ENCODE measurements around the gene RNF212. TPM values are rescaled to one million over a fixed set of nuclear protein-coding genes. Genes with fewer than 3 reads are reported as not detected.

Gene RNF212
- total and polyA plus RNA-seq, 5 donors from 2014 or later: 2.8 to 5.4 (median 3.2) TPM

DNA sequence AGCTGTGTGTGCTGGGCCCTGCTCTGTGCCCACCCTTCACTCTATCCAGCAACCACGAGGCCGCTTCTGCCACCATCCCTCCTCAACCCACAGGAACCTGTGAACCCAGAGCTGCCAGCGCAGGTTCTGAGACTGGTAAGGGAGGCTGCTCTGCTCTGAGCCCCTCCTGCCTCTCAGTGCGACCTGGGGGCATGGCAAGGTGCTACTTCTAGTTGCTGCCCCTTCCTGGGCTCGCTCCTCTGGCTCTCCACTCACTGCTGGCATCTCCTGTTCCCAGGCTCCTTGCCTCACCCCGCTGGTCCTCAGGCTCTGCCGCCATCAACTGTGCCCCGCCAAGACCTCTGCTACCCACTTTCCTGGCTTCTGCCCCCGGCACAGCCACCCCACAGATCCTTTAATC, 39.3 kb downstream of the RNF212 start:
- Mint-ChIP-seq H3K27ac (peak overlapping the region in 1 of 3 donors; percentile 64), H3K4me1 (peaks cover 0 to 13% (median 7%) of the 10 kb centered on the region in 4 donors), H3K36me3 (no peaks in the 10 kb centered on the region), H3K9me3 (peaks cover 0 to 2% (median 0%) of the 10 kb centered on the region in 7 donors), H3K4me3 (no peak overlapping the region), H3K27me3 (peaks cover 4% of the 10 kb centered on the region)
- H3K27me3 ChIP-seq (ENCODE audit: control insufficient read depth, insufficient read depth, low read length): peaks cover 3% of the 10 kb centered on the region
- H3K27ac ChIP-seq (ENCODE audit: insufficient read depth, low read length, poor library complexity, severe bottlenecking): no peak overlapping the region
- no peak overlapping the region for H3K4me3 ChIP-seq (ENCODE audit: low read depth, low read length)
- H3K36me3 ChIP-seq (ENCODE audit: control insufficient read depth, insufficient read depth, low read length): no peaks in the 10 kb centered on the region
- DNase-seq (no peak), ATAC-seq (ENCODE audit: low read depth in 2 of 2) (no peak)
- no peaks in the 10 kb centered on the region for H3K4me1 ChIP-seq (ENCODE audit: control insufficient read depth, insufficient read depth, low read length, poor library complexity, severe bottlenecking)
- H3K9me3 ChIP-seq (ENCODE audit: control insufficient read depth in 2 of 2, low read length in 2 of 2): no peaks in the 10 kb centered on the region

DNA sequence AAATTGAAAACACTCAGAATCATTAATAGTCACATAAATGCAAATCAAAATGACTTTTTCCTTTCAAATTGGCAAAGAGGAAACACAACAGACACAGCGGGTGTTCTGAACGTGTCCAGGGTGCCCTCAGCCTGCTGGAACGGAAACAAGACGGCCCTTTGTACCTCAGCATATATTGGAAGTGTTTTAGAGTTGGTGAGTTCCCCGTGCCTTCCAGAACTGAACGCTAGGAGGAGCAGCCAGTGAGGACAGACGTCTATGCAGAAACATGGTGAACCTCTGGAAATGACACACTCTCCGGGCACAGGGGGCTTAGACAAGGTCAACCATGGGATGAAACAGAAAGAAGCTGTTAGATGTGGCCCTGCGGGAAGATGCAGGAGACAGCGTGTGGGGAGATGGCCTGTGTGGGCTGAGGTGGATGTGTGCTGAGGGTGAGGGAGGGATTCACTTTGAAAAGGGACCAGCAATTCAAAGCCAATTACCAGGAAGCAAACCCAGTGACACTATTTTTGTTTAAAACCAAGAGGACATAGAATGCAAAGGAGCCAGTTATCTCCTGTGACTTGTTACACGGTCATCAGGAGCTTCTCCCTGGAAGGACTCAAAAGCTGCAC, 40.4 kb downstream of the RNF212 start:
- H3K4me3 Mint-ChIP-seq: no peak overlapping the region
- H3K36me3 Mint-ChIP-seq: no peaks in the 10 kb centered on the region
- ATAC-seq (ENCODE audit: low read depth in 2 of 2) (peak; percentile 79 to 91), DNase-seq (peak; percentile 16 to 74 (median 50))
- Histone ChIP-seq H3K27ac (ENCODE audit: insufficient read depth, low read length, poor library complexity, severe bottlenecking) (no peak overlapping the region), H3K36me3 (ENCODE audit: control insufficient read depth, insufficient read depth, low read length) (no peaks in the 10 kb centered on the region), H3K9me3 (ENCODE audit: control insufficient read depth in 2 of 2, low read length in 2 of 2) (no peaks in the 10 kb centered on the region), H3K4me3 (ENCODE audit: low read depth, low read length) (no peak overlapping the region), H3K4me1 (ENCODE audit: control insufficient read depth, insufficient read depth, low read length, poor library complexity, severe bottlenecking) (no peaks in the 10 kb centered on the region), H3K27me3 (ENCODE audit: control insufficient read depth, insufficient read depth, low read length) (peaks cover 3% of the 10 kb centered on the region)
- peaks cover 0 to 13% (median 7%) of the 10 kb centered on the region in 4 donors for H3K4me1 Mint-ChIP-seq
- peaks cover 14% of the 10 kb centered on the region for H3K27me3 Mint-ChIP-seq
- peaks cover 0 to 4% (median 0%) of the 10 kb centered on the region in 7 donors for H3K9me3 Mint-ChIP-seq
- peak overlapping the region in 1 of 3 donors; percentile 37 for H3K27ac Mint-ChIP-seq

DNA sequence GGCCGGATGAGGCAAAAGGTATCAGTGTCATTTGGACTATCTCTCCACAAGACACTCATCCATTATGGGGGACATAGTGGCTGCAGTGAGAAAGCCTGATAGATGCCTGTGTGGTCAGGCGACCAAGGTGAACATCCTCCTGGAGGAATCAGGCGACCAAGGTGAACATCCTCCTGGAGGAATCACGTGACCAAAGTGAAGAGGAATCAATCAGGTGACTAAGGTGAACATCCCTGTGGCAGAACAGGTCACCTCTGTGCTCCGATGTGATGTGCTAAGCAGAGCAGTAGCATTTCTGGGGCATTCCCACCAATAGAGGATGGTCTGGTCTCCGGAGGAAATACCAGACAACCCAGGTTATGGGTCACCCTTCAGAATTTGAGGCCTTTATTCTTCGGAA, 44.0 kb downstream of the RNF212 start:
- Mint-ChIP-seq H3K9me3 (peaks cover 0 to 8% (median 0%) of the 10 kb centered on the region in 7 donors), H3K4me3 (no peak overlapping the region), H3K27ac (peak overlapping the region in 1 of 3 donors; percentile 8), H3K4me1 (peaks cover 0 to 13% (median 4%) of the 10 kb centered on the region in 4 donors), H3K36me3 (no peaks in the 10 kb centered on the region), H3K27me3 (peaks cover 18% of the 10 kb centered on the region)
- ATAC-seq (ENCODE audit: low read depth in 2 of 2) (no peak), DNase-seq (no peak)
- no peaks in the 10 kb centered on the region for H3K9me3 ChIP-seq (ENCODE audit: control insufficient read depth in 2 of 2, low read length in 2 of 2)
- no peaks in the 10 kb centered on the region for H3K36me3 ChIP-seq (ENCODE audit: control insufficient read depth, insufficient read depth, low read length)
- peaks cover 9% of the 10 kb centered on the region for H3K27me3 ChIP-seq (ENCODE audit: control insufficient read depth, insufficient read depth, low read length)
- H3K4me1 ChIP-seq (ENCODE audit: control insufficient read depth, insufficient read depth, low read length, poor library complexity, severe bottlenecking): no peaks in the 10 kb centered on the region
- H3K4me3 ChIP-seq (ENCODE audit: low read depth, low read length): no peak overlapping the region
- no peak overlapping the region for H3K27ac ChIP-seq (ENCODE audit: insufficient read depth, low read length, poor library complexity, severe bottlenecking)

DNA sequence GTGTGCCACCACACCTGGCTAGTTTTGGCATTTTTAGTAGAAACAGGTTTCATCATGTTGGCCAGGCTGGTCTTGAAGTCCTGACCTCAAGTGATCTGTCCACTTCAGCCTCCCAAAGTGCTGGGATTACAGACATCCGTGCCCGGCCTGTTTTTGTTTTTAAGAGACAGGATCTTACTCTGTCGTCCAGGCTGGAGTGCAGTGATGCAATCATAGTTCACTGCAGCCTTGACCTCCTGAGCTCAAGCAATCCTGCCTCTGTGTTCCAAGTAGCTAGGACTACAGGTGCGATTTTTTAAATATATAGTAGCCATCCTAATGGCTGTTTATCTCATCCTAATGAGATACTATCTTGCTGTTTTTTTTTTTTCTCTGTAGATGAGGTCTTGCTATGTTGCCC, 47.6 kb downstream of the RNF212 start:
- Mint-ChIP-seq H3K36me3 (no peaks in the 10 kb centered on the region), H3K4me1 (peaks cover 0 to 13% (median 7%) of the 10 kb centered on the region in 4 donors), H3K9me3 (peaks cover 0 to 7% (median 3%) of the 10 kb centered on the region in 7 donors), H3K4me3 (no peak overlapping the region), H3K27ac (no peak overlapping the region), H3K27me3 (peaks cover 34% of the 10 kb centered on the region)
- no peak for ATAC-seq (ENCODE audit: low read depth in 2 of 2)
- DNase-seq: no peak
- H3K27ac ChIP-seq (ENCODE audit: insufficient read depth, low read length, poor library complexity, severe bottlenecking): no peak overlapping the region
- H3K4me3 ChIP-seq (ENCODE audit: low read depth, low read length): no peak overlapping the region
- no peaks in the 10 kb centered on the region for H3K4me1 ChIP-seq (ENCODE audit: control insufficient read depth, insufficient read depth, low read length, poor library complexity, severe bottlenecking)
- no peaks in the 10 kb centered on the region for H3K36me3 ChIP-seq (ENCODE audit: control insufficient read depth, insufficient read depth, low read length)
- peaks cover 11% of the 10 kb centered on the region for H3K27me3 ChIP-seq (ENCODE audit: control insufficient read depth, insufficient read depth, low read length)
- no peaks in the 10 kb centered on the region for H3K9me3 ChIP-seq (ENCODE audit: control insufficient read depth in 2 of 2, low read length in 2 of 2)

DNA sequence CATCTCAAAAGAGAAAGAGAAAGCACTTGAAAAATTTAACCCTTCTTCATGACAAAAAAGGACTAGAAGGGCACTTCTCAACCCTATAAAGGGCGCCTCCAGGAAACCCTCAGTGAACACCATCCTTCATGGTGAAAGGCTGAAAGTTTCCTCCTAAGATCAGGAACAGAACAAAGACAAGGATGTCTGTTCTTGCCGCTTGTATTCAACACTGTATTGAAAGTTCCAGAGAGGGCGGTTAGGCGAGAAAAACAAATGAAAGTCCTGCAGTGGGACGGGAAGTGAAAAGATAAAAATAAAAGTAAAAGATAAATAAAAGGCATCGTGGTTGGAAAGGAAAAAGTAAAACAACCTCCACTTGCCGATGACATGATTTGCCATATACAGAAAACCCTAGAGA, 50.9 kb downstream of the RNF212 start:
- no peaks in the 10 kb centered on the region for H3K36me3 ChIP-seq (ENCODE audit: control insufficient read depth, insufficient read depth, low read length)
- peaks cover 0 to 6% (median 3%) of the 10 kb centered on the region in 7 donors for H3K9me3 Mint-ChIP-seq
- no peaks in the 10 kb centered on the region for H3K9me3 ChIP-seq (ENCODE audit: control insufficient read depth in 2 of 2, low read length in 2 of 2)
- no peak overlapping the region for H3K4me3 Mint-ChIP-seq
- H3K36me3 Mint-ChIP-seq: no peaks in the 10 kb centered on the region
- H3K27me3 ChIP-seq (ENCODE audit: control insufficient read depth, insufficient read depth, low read length): peaks cover 11% of the 10 kb centered on the region
- H3K4me1 ChIP-seq (ENCODE audit: control insufficient read depth, insufficient read depth, low read length, poor library complexity, severe bottlenecking): no peaks in the 10 kb centered on the region
- H3K4me1 Mint-ChIP-seq: peaks cover 0 to 13% (median 7%) of the 10 kb centered on the region in 4 donors
- H3K27ac ChIP-seq (ENCODE audit: insufficient read depth, low read length, poor library complexity, severe bottlenecking): no peak overlapping the region
- H3K27me3 Mint-ChIP-seq: peaks cover 20% of the 10 kb centered on the region
- DNase-seq (no peak), ATAC-seq (ENCODE audit: low read depth in 2 of 2) (no peak)
- H3K27ac Mint-ChIP-seq: no peak overlapping the region
- H3K4me3 ChIP-seq (ENCODE audit: low read depth, low read length): no peak overlapping the region

DNA sequence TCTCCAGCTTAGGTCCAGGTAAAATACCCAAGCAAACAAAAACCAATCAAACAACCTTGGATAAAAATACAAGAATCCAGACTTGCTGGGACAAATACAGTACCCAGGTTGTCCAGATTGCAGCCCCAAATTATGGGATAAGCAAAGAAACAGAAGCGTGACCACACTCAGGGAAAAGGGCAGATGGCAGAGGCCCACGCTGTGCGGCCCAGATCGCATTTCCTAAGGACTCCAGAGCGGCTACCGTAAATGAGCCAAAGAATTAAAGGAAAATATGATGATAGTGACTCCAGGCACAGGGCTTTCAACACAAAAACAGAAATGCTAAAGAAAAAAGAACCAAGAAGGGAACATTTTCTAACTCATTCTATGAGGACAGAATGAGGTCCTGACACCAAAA, 51.6 kb downstream of the RNF212 start:
- H3K4me1 Mint-ChIP-seq: peaks cover 0 to 13% (median 7%) of the 10 kb centered on the region in 4 donors
- peaks cover 9% of the 10 kb centered on the region for H3K27me3 ChIP-seq (ENCODE audit: control insufficient read depth, insufficient read depth, low read length)
- H3K9me3 Mint-ChIP-seq: peaks cover 0 to 6% (median 3%) of the 10 kb centered on the region in 7 donors
- H3K9me3 ChIP-seq (ENCODE audit: control insufficient read depth in 2 of 2, low read length in 2 of 2): no peaks in the 10 kb centered on the region
- no peak overlapping the region for H3K27ac Mint-ChIP-seq
- H3K36me3 ChIP-seq (ENCODE audit: control insufficient read depth, insufficient read depth, low read length): no peaks in the 10 kb centered on the region
- ATAC-seq (ENCODE audit: low read depth in 2 of 2): no peak
- no peaks in the 10 kb centered on the region for H3K36me3 Mint-ChIP-seq
- H3K27ac ChIP-seq (ENCODE audit: insufficient read depth, low read length, poor library complexity, severe bottlenecking): no peak overlapping the region
- no peaks in the 10 kb centered on the region for H3K4me1 ChIP-seq (ENCODE audit: control insufficient read depth, insufficient read depth, low read length, poor library complexity, severe bottlenecking)
- no peak overlapping the region for H3K4me3 ChIP-seq (ENCODE audit: low read depth, low read length)
- DNase-seq: no peak
- no peak overlapping the region for H3K4me3 Mint-ChIP-seq
- peaks cover 20% of the 10 kb centered on the region for H3K27me3 Mint-ChIP-seq

DNA sequence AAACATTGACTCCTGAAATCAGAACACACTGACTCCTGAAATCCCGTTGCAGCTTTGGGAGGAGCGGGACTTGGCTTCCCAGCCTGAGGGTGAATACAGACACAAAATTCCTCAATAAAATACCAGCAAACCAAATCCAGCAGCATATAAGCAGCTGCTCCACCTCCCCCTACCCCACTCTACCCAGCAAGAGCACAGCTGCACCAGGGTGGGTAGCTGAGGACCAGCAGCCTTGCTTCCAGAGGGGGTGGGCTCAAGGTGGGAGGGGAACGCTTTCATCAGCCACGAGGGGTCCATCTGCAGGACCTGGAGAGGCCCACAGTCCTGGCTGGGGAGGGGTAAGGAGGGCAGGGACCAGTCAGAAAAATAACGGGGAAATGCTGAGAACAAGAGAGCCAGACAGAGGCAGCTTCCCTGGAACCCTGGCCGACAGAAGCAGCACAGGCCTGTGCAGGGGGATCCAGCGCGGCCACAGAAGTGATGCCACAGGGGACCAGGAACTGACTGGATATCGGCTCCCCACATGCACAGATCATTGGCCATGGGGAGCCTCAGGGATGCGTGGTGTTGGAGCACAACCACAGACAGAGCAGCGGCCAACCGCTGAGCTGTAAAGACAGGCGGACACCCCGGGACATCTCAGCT, 52.2 kb downstream of the RNF212 start:
- no peak overlapping the region for H3K27ac Mint-ChIP-seq

More for the DNA sequence above, 52.2 kb downstream of the RNF212 start:
- Histone ChIP-seq H3K27me3 (ENCODE audit: control insufficient read depth, insufficient read depth, low read length) (peaks cover 9% of the 10 kb centered on the region), H3K27ac (ENCODE audit: insufficient read depth, low read length, poor library complexity, severe bottlenecking) (no peak overlapping the region), H3K4me1 (ENCODE audit: control insufficient read depth, insufficient read depth, low read length, poor library complexity, severe bottlenecking) (peaks cover 6% of the 10 kb centered on the region), H3K9me3 (ENCODE audit: control insufficient read depth in 2 of 2, low read length in 2 of 2) (no peaks in the 10 kb centered on the region), H3K36me3 (ENCODE audit: control insufficient read depth, insufficient read depth, low read length) (no peaks in the 10 kb centered on the region), H3K4me3 (ENCODE audit: low read depth, low read length) (no peak overlapping the region)
- Mint-ChIP-seq H3K4me1 (peaks cover 0 to 16% (median 9%) of the 10 kb centered on the region in 4 donors), H3K9me3 (peaks cover 0 to 6% (median 3%) of the 10 kb centered on the region in 7 donors), H3K4me3 (no peak overlapping the region), H3K36me3 (peaks cover under 1% of the 10 kb centered on the region), H3K27me3 (peaks cover 21% of the 10 kb centered on the region)
- ATAC-seq (ENCODE audit: low read depth in 2 of 2) (no peak), DNase-seq (no peak)
